ENCODE results near the gene P2RY6.

P2RY6 gene

GRCh38 chr11:73325036-73325981 lies 53.2 kb downstream of the P2RY6 start:
- TF ChIP-seq CTCF (IDR thresholded peaks at IDR 0.05; ENCODE audit: extremely low read depth, insufficient read depth, missing control alignments) = no peak
- DNase-seq (ENCODE audit: low spot score) = peak; percentile 91
- in situ Hi-C loops (cut with MboI; ENCODE audit: low pct_unique_long_range_greater_than_20kb, low sequenced_read_pairs, unreplicated experiment) = no loop called here

- DNase-seq (ENCODE audit: low spot score) = peak; percentile 70
- TF ChIP-seq CTCF (IDR thresholded peaks at IDR 0.05; ENCODE audit: extremely low read depth, insufficient read depth, missing control alignments) = no peak
- in situ Hi-C loops (cut with MboI; ENCODE audit: low pct_unique_long_range_greater_than_20kb, low sequenced_read_pairs, unreplicated experiment) = no loop called here
Measured at GRCh38 chr11:73326929-73327811, 55.0 kb downstream of the P2RY6 start.

GRCh38 chr11:73327812-73328364 lies 55.8 kb downstream of the P2RY6 start:
- no peak for DNase-seq (ENCODE audit: low spot score)
- TF ChIP-seq CTCF (IDR thresholded peaks at IDR 0.05; ENCODE audit: extremely low read depth, insufficient read depth, missing control alignments) = no peak
- in situ Hi-C loops (cut with MboI; ENCODE audit: low pct_unique_long_range_greater_than_20kb, low sequenced_read_pairs, unreplicated experiment) = no loop called here

GRCh38 chr11:73330569-73331093 lies 58.5 kb downstream of the P2RY6 start:
- TF ChIP-seq CTCF (IDR thresholded peaks at IDR 0.05; ENCODE audit: extremely low read depth, insufficient read depth, missing control alignments) = peak; percentile 36
- no peak for DNase-seq (ENCODE audit: low spot score)
- in situ Hi-C loops (cut with MboI; ENCODE audit: low pct_unique_long_range_greater_than_20kb, low sequenced_read_pairs, unreplicated experiment) = no loop called here

- TF ChIP-seq CTCF (IDR thresholded peaks at IDR 0.05; ENCODE audit: extremely low read depth, insufficient read depth, missing control alignments) = no peak
- no peak for DNase-seq (ENCODE audit: low spot score)
- in situ Hi-C loops (cut with MboI; ENCODE audit: low pct_unique_long_range_greater_than_20kb, low sequenced_read_pairs, unreplicated experiment) = no loop called here
Measured at GRCh38 chr11:73331138-73331916, 59.2 kb downstream of the P2RY6 start.

Measured in GM13977 (cell line).